Stimulated activated CD4-positive, alpha-beta T cell treated with anti-CD3 and anti-CD28 coated beads, Interleukin-12 subunit alpha, Interleukin-12 subunit beta, amount 100 ng/mL, for 24 hours (primary cell): ENCODE measurements around the gene IQCM.

ENCODE experiments used
- DNase-seq, 2 experiments: peaks; one replicate each; pipeline ENCODE4 v3.0.0-alpha.2; 2020; ENCODE audit warnings: low read depth in 2 of 2

Gene IQCM

DNA sequence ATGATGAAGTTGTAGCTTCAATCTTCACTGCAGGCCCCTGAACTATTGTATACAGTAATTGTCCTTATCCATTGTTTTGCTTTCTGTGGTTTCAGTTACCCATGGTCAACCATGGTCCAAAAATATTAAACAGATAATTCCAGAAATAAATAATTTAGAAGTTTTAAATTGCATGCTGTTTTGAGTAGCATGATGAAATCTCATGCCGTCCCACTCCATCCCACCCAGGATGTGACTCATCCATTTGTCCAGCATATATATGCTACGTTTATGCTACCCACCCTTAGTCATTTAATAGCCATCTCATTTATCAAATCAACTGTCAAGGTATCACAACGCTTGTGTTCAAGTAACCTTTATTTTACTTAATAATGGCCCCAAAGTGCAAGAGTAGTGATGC, 34.5 kb downstream of the IQCM start:
- no peak for DNase-seq

DNA sequence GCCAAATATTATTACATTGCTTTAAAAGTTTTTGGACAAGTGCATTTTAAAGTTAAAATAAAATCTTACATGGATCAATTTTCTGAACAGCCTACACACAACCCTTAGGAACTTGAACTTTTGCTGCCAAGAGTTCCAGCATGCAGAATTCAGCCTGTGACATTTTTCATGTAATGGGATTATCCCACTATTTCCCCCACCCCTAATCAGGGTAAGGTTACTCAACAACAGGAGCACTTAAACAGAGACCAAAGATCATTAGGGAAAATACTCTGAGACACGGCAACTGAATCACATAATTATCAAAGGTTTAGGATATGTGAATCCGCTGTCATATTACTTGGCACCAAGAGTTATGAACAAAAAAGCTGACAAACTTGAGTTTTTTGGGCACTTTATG, 47.2 kb downstream of the IQCM start:
- DNase-seq = no peak

DNA sequence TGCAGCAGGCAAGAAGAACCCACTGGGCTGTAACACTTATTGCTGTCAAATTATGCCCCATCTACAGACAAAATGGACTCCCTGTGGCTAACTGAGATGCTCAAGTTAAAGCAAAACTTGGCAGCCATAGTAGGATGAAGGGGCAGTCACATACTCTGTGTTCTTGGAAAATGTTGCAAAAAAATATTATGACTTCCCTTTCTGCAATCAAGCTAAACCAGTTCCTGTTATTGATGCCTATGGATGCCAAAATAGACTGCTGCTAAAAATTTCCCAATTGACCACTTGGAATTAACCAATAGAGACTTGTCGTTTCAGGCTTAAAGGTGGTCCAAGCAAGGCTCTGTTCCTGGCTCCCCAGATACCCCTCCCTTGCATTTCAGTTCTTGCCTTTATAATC, 49.5 kb downstream of the IQCM start:
- DNase-seq = no peak

DNA sequence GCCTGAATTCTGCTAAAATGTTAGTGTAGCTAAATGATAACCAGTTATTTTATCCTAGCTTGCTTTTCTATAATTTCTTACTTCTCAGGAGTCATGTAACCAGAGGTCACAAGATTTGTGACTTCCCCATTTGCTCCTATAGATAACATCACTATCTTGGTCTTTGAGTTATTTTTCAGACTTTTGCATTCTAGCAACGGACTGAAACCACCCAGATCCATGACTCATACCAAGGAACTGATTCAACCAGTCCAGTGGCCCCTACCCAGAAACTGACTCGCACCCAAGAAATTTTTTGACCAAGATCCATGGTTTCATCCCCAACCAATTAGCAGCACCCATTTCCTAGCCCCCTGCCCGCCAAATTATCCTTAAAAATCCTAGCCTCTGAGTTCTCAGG, 50.0 kb downstream of the IQCM start:
- no peak for DNase-seq

DNA sequence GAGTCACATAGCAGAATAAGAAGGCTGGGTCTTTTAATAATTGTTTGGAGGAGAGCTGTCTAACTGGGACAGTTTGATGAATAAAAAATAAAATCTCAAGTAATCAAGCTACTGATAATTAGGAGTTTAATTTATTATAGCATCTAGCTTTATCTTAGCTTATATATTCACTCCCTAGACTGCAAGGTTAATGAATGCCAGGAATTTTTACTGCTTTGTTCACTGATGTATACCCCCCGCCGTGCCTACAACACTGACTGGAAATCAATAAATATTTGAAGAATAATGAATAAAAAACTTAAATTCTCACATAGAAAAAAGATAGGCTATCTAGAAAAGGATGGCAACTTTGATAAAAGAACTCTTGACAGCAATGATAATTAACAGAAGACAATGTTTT, 59.7 kb downstream of the IQCM start:
- DNase-seq = no peak

DNA sequence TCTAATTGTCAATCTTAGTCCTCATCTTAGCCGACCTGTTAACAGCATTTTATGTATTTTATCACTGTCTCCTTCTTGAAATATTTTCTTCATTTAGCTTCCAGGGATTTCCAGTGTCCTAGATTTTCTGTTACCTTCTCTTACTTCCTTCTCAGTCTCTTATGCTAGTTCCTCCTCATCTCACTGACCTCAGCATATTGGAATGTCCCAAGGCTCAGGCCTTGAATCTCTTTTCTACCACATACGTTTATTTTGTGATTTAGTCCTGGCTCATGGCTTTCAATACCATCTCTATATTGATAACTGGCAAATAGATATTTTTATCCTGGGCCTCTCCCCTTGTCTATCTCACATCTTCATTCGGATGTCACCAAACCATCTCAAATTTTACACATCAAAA, 61.1 kb downstream of the IQCM start:
- DNase-seq = no peak

DNA sequence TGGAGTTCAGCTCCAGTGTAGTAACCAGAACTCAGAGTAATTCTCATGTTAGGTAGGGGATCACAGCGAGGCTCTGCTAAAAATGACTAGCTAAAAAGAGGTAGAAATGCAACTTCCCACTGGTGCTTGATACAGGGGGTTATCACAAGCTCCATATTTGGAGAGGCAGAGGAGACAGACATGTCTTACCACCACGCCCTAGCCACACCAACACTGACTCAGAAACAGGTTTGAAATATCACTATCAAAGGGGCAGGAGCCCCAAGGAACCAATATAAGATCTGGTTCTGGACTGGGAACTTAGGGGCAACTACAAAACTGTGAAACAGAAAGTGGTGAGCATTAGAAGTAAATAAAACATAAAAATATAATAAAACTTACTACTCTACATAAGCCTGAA, 62.9 kb downstream of the IQCM start:
- no peak for DNase-seq

DNA sequence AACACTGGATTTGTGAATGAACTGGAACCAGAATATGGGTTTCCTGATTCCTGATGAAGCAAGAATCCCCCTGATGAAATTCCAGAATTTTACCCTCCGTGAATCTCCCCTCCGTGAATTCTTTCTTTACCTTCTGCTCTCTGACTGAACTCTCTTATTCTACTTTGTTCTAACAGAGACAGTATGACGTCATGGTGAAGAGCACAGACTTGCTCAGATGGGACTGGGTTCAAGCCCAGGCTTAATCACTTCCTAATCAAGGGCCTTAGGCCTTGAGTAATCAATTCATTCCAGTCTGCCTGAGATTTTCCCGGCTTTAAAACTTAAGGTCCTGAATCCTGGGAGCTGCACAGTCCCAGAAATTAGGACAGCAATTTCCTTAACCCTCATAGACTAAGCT, 64.5 kb downstream of the IQCM start:
- DNase-seq = no peak

DNA sequence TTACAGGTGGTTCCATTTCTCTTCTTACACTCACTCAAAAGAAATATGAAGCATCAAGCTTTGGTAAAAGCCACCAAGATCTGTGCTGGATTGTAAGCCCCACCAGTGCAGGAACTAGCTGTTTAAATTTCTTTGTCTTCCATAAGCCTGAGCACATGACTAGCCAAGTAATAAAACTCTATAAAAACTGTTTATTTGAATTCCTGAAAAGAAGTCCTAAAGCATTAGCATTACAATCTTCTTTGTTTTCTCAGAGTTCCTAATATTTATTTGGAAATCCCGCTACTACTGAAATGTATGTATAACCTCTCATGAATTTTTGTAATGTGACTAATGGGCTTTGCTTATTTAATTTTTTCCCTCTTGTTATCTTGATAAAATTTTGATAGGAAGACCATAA, 65.9 kb downstream of the IQCM start:
- no peak for DNase-seq

DNA sequence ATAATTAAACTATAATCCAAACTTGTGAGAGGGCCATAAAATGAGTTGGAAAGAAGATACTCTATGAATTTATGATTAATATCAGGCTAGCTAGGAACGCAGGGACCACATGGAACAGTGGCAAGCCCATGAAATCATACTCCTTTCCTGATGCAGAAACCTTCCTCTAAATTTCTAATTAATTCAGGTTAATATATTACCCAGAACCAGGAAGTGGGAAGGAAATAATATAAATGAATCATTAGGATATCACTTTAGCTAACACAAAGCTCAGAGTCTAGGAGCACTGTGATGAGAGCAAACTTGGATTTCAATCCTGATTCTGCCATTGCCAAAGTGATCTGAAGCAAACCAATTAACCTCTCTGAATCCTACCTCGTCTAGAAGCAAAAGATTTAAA, 68.0 kb downstream of the IQCM start:
- no peak for DNase-seq

DNA sequence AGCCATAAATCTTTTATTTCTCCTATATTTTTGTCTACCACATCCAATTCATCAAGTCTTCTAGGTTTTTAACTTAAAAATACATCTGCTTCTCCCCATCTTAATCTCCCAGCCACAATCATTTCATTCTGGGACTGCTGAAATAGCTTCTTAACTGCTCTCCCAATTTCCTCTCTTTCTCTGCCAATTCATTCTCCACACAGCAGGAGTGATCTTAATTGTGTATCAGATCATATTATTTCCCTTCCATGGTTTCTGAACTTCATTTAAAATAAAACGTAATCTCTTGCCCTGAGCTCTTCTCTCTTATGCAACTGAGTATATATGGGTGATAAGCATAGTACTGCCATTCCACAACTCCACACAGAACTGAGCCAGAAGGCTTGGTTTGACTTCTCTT, 69.4 kb downstream of the IQCM start:
- DNase-seq = no peak

DNA sequence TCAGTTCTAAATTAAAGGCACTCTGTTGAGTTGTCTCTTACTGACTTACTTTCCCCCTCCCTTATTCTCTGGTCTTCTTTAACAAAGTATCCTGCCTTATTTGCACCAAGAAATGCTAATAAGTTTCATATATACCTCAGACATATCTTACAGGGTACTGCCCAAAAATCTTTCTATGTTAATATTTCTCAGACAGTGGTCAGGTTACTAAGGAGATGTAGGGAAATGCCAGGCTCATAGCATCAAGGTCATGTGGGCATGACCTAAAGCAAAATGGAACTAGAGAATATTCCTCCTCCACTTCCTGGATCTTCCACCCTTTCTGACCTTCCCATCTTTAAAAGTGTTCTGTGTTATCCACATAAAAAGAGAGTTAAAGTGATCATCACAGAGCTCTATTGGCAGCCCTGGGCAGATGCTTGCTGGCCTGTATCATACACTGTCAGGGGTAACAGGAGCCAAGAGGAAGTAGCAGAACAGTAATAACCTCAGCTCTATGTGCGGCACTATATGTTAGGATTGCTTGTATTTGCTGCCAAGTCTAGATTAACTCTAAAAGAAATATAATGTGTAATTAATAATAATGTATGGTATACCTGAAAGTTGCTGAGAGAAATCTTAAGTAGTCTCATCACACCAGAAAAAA, 74.3 kb downstream of the IQCM start:
- no peak for DNase-seq

DNA sequence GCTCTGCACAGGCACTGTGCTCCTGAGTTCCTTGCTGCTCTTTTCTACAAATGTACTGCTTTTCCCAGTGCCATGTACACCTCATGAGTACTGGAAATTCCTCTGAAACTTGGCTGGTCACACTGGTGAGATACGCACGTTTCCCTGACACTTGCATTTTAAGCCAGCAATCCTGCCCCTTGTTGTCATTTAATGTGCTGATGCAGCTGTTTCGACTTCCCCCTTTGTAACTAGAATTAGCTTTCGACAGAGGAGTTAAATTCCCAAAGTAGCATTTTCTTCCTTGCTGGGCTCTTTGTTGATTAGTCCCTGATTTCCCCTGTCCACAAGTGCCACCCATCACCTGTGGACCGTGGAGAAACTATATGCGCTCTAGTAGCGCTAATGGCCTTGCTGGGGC, 77.5 kb downstream of the IQCM start:
- DNase-seq = no peak

DNA sequence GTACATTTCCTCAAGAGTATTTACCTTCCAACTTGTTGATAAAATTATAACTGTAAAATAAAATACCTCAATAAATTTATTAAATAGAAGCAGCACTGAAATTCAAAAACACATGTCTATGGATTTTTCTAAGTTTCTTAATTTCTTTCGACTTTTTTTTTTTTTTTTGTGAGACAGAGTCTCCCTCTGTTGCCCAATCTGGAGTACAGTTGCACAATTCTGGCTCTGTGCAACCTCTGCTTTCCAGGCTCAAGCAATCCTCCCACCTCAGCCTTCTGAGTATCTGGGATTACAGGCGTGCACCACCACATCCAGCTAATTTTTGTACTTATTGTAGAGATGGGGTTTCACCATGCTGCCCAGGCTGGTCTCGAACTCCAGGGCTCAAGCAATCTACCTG, 79.8 kb downstream of the IQCM start:
- no peak for DNase-seq

DNA sequence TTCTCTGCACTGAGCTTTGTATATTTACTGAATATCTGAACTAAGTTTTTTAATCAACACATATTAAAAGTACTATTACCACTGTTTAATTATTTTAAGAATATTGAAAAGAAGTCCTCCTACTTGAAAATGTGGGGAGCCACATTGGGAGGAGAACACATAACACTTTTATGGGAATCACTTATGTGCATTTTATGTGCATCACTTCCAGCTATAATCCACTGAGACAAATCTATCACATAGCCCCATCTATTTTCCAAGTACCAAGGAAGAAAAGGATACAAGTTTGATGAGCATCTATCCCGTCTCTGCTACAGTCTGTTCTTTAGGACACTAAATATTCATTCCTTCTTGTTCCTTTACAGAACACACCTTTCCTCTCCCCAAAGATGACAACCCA, 87.2 kb downstream of the IQCM start:
- DNase-seq = no peak

DNA sequence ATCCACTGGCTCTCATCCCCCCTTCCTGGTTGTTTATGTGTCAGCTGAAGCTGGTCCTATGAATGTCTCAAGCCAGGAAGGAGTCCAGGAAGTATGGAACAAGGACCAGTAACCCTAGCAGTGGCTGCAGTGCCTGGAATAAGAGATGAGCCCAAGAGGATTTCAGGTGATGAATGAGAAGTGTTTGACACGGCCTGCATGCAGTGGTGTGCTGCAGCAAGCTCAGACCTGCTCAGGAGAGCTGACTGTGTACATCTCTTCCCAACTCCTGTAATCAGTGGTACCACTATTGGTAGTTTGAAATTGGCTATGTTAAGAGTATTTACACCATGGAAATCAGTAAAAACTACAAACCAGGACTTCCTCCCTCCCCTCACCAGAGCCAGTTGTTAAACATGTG, 88.0 kb downstream of the IQCM start:
- no peak for DNase-seq

DNA sequence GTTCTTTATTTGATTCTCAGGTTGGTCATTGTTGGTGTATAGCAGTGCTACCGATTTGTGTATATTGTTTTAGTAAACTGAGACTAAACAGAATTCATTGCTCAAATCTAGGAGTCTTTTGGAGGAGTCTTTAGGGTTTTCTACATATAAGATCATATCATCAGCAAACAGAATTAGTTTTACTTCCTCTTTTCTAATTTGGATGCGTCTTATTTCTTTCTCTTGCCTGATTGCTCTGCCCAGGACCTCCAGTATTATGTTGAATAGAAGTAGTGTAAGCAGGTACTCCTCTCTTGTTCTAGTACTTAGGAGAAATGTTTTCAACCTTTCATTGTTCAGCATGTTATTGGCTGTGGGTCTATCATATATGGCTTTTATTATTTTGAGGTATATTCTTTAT, 92.6 kb downstream of the IQCM start:
- no peak for DNase-seq

DNA sequence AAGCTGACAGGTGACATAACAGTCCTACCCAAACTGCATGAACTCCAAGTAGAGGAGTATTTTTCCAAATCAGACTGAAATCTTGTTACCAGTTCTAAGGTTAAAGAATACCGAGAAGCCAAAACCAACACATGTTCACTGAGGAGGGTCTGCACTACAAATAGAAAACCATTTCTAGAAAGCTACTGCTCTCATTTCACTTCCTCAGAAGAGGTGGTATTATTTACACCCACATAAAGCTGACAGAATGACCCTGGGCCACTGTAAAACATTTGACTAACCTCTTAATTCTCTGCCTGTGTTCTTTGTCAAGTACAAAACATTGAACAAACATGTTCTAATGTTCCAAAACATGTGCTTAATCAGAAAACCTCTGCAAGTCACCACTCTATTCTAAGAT, 95.8 kb downstream of the IQCM start:
- DNase-seq = no peak

DNA sequence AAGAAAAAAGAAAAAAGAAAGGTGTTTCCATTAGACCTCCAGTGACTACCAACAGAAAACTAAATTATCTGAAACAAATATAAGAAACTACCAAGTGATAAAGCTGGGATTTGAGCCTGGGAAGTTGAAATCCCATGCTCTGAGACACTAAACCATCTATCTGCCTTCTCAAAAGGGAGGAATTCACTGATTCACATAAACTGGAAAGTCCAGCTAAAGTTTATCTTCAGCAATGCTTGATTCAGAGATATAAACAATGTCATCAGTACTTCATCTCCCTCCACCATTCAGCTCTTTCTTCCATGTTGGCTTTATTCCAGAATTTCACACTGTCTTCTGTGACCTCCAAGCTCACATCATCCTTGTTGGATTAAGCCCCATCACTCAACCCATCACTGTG, 96.3 kb downstream of the IQCM start:
- DNase-seq = no peak

DNA sequence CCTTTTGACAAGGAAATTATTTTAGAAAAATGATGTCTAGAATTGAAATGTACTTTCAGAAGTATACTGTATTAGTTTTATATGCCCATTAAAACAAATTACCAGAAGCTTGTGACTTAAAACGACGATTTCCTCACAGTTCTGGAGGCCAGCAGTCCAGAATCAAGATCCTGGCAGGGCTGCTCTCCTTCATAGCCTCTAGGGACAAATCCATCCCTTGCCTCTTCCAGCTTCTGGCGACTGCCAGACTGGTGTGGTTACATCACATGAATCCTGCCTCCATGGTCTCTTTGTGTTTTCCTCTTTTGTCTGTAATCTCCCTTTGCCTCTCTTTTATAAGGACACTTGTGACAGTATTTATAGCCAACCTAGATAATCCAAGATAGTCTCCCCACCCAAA, 97.1 kb downstream of the IQCM start:
- DNase-seq = no peak

DNA sequence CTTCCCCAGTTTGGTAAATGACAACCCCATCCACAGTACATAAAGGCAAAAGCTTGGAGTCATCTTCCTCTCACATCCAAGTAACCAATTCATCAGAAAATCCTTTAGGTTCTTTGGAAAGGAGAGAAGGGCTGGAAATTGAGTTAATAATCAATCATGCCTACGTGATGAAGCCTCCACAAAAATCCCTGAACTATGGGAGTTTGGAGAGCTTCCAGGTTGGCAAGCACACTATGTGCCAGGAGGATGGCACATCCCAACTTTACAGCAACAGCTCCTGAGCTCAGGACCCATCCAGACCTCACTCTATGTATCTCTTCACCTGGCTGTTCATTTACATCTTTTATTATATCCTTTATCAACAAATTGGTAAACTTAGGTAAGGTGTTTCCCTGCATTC, 98.9 kb downstream of the IQCM start:
- no peak for DNase-seq

DNA sequence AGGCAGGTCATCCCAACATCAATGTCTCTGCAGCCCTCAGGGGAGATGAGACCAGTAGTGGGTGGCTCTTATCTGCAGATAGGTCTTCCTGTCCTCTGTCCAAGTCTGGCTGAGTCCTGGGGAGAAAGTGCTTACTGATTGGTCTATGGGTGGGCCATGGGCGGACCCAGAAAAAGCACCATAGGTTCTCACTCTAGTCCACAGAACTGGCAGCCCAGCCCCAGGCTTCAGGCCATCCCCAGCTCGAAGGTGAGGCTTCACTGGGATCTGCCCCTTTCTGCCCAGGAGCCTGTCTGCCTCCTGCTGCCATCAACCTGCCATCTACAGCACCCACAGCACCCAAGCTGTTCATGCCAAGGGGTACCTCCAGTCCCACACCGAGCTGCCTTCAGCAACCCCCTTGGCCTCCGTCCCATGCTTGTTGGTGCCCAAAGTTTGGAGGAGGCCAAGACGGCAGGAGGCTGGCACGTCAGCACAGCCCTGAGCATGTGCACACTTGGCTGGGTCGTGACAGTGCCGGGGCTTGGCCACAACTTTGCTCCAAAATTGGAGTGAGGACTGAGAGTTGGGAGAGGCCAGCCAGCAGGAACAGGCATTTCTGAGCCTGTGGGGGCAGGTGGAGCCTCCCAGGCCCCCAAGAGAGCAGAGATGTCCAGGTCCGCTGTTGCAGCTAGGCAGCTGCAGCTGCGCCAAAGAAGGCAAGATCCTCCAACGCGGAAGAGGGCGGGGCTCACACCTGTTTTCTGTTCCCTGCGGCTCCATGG, 99.6 kb downstream of the IQCM start:
- no peak for DNase-seq

DNA sequence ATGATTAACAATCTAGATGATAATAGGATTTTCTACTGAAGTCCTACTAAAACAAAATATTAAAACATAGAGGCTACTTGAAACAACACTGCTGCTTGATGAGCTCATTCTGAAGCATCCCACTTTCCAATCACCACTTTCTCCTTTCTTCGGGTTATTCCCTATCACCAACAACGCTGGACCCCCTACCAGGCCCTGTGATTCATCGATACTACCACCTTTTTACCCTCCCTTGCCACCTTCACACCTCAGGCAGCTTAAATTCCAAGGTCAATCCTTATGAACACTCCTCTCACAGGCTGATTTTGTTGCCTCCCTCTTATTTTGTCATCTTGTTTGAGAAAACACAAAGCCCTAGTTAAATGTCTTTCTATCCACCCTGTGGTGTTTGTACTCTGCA, 102.6 kb downstream of the IQCM start:
- DNase-seq = no peak
